T-helper 17 cell (primary cell): ENCODE data around the gene DENND1A. TPM values are rescaled to one million over a fixed set of nuclear protein-coding genes. Genes with fewer than 3 reads are reported as not detected.

ENCODE experiments used
- ATAC-seq: fragments of 150-1000 bp; cut with Tn5 transposase; 2 replicates; pipeline ENCODE4 v1.10.0; 2021; ENCODE audit warnings: mild to moderate bottlenecking, moderate library complexity
- DNase-seq, 3 donors: peaks; one replicate each; pipeline versions ENCODE4 v3.0.0 to v3.0.0-alpha.2; 2020 to 2021
- H3K9me3 ChIP-seq: one replicate; pipeline ENCODE4 v1.7.0; 2013; ENCODE audit warnings: low read length, mild to moderate bottlenecking; ENCODE audit not compliant: control insufficient read depth, poor library complexity, severe bottlenecking
- H3K27ac Mint-ChIP-seq: one replicate; pipeline ENCODE4 v1.8.0; 2022; ENCODE audit warnings: mild to moderate bottlenecking, moderate library complexity, mixed read lengths
- H3K27me3 Mint-ChIP-seq: one replicate; pipeline ENCODE4 v1.8.0; 2022; ENCODE audit warnings: mixed read lengths
- H3K36me3 Mint-ChIP-seq: one replicate; pipeline ENCODE4 v1.8.0; 2022; ENCODE audit warnings: low read depth, mixed read lengths
- H3K4me1 Mint-ChIP-seq: one replicate; pipeline ENCODE4 v1.8.0; 2022; ENCODE audit warnings: mild to moderate bottlenecking, mixed read lengths
- H3K4me3 Mint-ChIP-seq: one replicate; pipeline ENCODE4 v1.8.0; 2022; ENCODE audit warnings: mild to moderate bottlenecking, moderate library complexity, mixed read lengths
- total RNA-seq, 4 donors: library from RNA in 2 of 4; stranded (reverse) in 2 of 4; gene quantifications; one replicate each; pipeline ENCODE4 v1.2.3 and lab custom pipeline; 2022 to 2026

DENND1A gene
- total RNA-seq, 2 donors from 2014 or later: 19.9 to 21.1 TPM

DNA sequence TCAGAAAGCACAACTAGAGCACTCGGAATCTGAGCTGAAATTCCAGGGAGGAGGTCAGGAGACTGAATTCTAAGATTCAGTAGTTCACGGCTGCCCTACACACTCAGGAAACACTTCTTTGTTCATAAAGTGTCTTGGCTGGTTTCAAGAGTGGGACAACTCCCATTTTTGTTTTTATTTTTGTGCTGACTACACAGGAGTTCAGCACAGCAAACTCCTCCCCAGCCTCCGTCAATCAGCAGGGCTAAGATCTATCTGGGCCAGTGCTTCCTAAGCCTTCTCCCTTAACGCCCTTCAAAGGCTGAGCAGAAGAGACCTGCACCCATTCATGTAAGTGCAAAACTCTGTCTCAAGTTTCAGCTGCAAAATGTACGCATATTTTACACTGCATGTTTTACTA lies 323.8 kb downstream of the DENND1A start:
- Mint-ChIP-seq H3K4me3 (no peak overlapping the region), H3K27me3 (no peaks in the 10 kb centered on the region), H3K4me1 (no peaks in the 10 kb centered on the region), H3K36me3 (peaks cover 6% of the 10 kb centered on the region), H3K27ac (no peak overlapping the region)
- no peak for ATAC-seq
- DNase-seq: no peak
- H3K9me3 ChIP-seq: no peaks in the 10 kb centered on the region

DNA sequence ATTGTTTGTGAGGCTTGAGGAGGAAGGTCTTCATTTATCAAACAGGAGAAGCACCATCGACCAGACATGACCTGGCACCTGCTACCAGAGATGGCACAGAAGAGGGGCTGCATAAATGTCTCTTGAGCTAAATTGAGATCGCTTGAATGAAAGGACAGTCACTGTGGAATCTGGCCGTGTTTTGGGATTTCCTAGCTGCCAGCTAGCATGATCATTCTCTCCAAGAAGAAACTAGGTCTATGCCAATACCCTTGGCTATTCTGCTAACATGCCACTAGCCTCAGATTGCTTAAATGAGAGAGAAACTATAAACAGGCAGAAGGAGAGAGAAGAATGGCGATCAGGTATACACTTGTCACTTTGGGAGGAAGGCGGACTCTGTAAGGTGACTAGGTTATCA lies 324.6 kb downstream of the DENND1A start:
- peaks cover 2% of the 10 kb centered on the region for H3K36me3 Mint-ChIP-seq
- H3K27ac Mint-ChIP-seq: no peak overlapping the region
- DNase-seq: no peak
- no peaks in the 10 kb centered on the region for H3K4me1 Mint-ChIP-seq
- no peak overlapping the region for H3K4me3 Mint-ChIP-seq
- H3K9me3 ChIP-seq: no peaks in the 10 kb centered on the region
- ATAC-seq: no peak
- H3K27me3 Mint-ChIP-seq: no peaks in the 10 kb centered on the region

DNA sequence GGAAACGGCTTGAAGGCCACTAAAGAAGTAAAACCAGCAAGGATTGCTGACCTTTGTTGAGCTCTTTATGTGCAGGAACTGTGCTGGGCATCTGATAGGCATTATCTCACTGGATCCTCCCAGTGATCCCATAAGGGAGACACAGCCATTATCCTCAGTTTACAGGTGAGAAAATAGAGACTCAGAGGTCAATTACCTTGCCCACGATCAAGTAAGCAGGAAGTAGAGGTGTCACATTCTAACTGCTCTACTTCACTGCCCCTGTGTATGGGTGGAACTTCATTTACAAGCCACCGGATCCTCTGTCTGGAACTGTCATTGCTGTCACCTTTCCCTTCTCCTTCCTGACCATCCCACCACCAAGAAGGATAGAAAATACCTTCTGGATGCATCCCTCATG lies 325.1 kb downstream of the DENND1A start:
- ATAC-seq (no peak), DNase-seq (no peak)
- Mint-ChIP-seq H3K36me3 (peaks cover 2% of the 10 kb centered on the region), H3K27ac (no peak overlapping the region), H3K27me3 (no peaks in the 10 kb centered on the region), H3K4me3 (no peak overlapping the region), H3K4me1 (no peaks in the 10 kb centered on the region)
- no peaks in the 10 kb centered on the region for H3K9me3 ChIP-seq

DNA sequence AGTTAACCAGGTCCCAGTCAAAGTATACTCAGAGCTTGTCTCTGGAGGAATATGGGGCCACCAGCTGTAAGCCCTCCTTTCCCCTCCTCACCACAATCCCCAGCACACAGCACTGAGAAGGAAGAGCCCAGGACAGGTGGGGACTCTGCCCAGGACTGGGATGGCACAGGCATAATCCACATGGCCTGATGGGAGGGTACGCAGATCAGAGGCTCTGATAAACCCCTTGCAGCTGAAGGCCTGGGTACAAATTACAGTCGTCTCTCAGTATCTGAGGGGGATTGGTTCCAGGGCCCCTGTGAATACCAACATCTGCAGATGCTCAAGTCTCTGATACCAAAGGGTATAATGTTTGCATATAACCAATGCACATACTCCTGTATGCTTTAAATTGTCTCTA lies 328.1 kb downstream of the DENND1A start:
- H3K4me3 Mint-ChIP-seq: no peak overlapping the region
- no peaks in the 10 kb centered on the region for H3K9me3 ChIP-seq
- H3K36me3 Mint-ChIP-seq: no peaks in the 10 kb centered on the region
- DNase-seq (no peak), ATAC-seq (no peak)
- no peaks in the 10 kb centered on the region for H3K4me1 Mint-ChIP-seq
- H3K27ac Mint-ChIP-seq: no peak overlapping the region
- H3K27me3 Mint-ChIP-seq: no peaks in the 10 kb centered on the region

DNA sequence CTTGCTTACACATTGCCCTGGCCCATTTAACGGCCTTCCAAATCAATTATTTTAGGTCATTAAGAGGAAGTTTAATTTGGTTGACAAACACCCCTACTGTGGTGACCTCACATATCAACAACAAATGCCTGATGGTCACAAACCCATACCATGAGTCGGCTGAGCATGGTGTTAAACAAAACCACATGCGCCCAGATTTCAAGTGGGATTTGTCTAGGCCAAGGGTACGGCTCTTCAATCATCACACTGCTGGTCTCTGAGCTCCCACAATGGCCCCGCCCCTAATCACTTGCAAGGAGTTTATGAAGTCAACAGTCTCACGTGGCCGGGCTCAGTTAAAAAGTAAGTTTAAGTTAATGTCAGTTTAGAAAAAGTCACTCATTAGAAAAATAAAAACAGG lies 330.1 kb downstream of the DENND1A start:
- ATAC-seq (no peak), DNase-seq (no peak)
- no peak overlapping the region for H3K27ac Mint-ChIP-seq
- H3K27me3 Mint-ChIP-seq: no peaks in the 10 kb centered on the region
- no peak overlapping the region for H3K4me3 Mint-ChIP-seq
- H3K36me3 Mint-ChIP-seq: no peaks in the 10 kb centered on the region
- H3K4me1 Mint-ChIP-seq: no peaks in the 10 kb centered on the region
- no peaks in the 10 kb centered on the region for H3K9me3 ChIP-seq

DNA sequence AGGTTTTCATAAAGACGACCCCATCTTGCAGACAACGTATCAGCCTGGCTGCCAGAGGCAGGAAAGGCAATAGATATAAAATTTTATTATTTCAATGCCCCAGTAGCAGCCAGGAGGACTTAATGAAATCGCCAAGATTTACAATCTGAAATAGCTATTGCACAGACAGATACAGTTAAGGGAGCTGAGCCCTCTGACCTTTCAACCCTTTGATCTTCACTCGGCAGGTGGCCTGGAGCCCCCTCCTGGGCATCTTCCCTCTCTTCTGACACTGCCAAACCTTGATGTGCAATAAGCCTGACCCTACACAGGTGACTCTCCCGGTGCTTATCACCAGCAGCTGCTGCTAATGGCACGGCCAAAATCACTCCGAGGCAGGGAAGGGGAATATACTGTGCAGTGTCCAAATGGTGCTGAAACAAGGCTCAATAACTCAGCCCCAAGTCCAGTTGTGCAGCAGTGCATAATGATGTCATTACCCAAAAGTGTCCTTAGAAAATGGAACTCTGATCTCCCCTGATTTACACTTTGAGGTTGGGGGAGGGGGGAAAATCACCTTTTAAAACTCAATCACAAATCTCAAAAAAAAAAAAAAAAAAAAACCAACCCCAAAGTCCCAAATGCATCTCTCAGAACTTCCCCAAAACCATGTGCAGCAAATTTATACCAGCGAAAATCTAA lies 331.9 kb downstream of the DENND1A start:
- no peaks in the 10 kb centered on the region for H3K27me3 Mint-ChIP-seq
- no peaks in the 10 kb centered on the region for H3K4me1 Mint-ChIP-seq
- DNase-seq (no peak), ATAC-seq (no peak)
- no peak overlapping the region for H3K27ac Mint-ChIP-seq
- H3K4me3 Mint-ChIP-seq: no peak overlapping the region
- no peaks in the 10 kb centered on the region for H3K9me3 ChIP-seq
- no peaks in the 10 kb centered on the region for H3K36me3 Mint-ChIP-seq

DNA sequence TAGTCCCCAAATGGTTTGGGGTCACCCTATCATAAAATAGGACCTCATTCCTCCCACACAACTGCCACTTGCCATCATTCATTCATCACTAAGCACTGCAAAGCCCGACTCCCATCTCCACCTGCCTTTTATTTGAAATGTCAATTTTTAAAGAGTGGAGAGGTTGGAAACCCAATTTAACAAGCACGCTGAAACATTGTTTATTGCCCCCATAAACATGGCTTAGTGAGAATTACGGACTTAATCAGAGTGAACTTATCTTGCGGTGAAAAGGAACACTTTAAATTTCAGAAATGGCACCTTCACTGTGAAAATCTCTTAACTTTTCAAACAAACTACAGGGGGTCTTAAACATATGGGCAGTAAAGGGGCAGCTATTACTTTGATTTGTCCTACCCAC lies 332.9 kb downstream of the DENND1A start:
- H3K4me1 Mint-ChIP-seq: no peaks in the 10 kb centered on the region
- no peaks in the 10 kb centered on the region for H3K36me3 Mint-ChIP-seq
- no peak for DNase-seq
- no peaks in the 10 kb centered on the region for H3K9me3 ChIP-seq
- no peak overlapping the region for H3K27ac Mint-ChIP-seq
- no peaks in the 10 kb centered on the region for H3K27me3 Mint-ChIP-seq
- ATAC-seq: no peak
- H3K4me3 Mint-ChIP-seq: no peak overlapping the region

DNA sequence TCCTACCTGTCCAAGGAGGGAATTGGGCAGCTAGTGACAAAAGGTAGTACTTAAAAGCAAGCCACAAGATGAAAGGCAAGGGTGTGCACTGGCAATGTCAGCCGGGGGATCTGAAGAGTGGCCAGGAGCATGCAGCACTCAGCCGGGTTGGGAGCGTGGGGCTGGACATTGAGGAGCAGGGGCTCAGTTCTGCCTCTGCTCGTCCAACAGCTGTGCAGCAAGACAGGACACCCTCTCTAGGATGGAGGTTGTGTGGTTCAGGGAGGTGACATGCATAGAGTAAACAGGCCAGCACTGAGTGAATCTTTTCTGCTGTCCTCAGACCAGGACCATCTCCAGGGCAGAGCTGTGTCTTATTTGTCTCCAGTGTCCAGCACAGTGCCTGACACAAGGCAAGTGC lies 338.6 kb downstream of the DENND1A start:
- Mint-ChIP-seq H3K4me3 (no peak overlapping the region), H3K27me3 (no peaks in the 10 kb centered on the region), H3K36me3 (peaks cover 7% of the 10 kb centered on the region), H3K27ac (no peak overlapping the region), H3K4me1 (no peaks in the 10 kb centered on the region)
- DNase-seq (no peak), ATAC-seq (no peak)
- no peaks in the 10 kb centered on the region for H3K9me3 ChIP-seq

DNA sequence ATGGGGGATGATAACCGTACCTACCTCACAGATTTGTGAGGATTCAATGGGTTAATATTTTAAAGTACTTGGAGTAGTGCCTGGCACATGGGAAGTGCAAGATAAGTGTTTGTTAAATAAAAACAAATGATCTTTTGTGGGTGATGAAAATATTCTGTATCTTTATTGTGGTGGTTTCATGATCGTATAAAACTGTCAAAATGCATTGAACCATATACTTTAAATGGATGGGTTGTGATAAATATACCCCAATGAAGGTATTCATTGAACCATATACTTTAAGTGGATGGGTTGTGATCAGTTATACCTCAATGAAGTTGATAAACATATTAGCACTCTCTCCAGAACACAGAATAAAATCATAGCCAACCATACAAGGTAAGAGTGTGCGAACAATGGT lies 339.4 kb downstream of the DENND1A start:
- DNase-seq: no peak
- peaks cover 7% of the 10 kb centered on the region for H3K36me3 Mint-ChIP-seq
- H3K27ac Mint-ChIP-seq: no peak overlapping the region
- no peak overlapping the region for H3K4me3 Mint-ChIP-seq
- no peak for ATAC-seq
- H3K4me1 Mint-ChIP-seq: no peaks in the 10 kb centered on the region
- no peaks in the 10 kb centered on the region for H3K9me3 ChIP-seq
- no peaks in the 10 kb centered on the region for H3K27me3 Mint-ChIP-seq

DNA sequence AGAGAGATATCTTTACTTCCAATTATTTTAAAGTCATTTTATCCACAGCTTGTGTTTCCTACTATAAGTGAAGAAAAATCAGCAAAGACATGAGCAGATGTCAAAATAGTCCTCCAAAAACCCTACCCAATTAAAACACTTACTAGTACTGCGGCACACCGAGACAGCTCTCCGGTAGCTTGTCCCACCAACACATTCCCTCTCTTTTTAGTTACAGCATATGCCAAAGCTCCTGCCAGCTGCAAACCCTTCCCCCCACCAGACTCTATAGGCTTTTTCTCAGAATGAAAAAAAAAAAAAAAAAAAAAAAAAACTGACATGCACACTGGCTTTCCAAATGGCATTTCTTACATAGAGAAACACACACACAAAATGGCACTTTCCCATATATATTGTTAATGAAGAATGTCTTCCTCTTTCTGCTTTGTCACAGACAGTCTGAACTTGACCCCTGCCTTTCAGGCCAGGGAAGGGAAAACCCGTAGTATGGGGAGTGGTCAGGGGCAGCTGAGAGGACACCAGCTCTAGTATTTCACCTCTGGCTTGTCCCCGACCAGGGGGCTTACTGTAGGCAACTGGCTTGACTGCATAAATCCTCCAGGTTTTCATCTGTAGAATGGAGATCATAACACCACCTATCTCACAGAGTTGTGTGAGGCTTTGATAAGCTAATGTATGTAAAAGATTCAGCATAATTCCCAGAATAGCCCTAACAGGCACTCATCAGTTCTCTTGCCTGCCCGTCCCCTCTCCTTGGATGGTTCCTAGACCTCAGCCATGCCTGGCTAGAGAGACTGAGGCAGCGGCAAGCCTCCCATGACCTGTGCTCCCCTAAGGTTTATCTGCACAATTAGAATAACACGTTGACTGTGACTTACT lies 340.3 kb downstream of the DENND1A start:
- Mint-ChIP-seq H3K4me1 (peaks cover 2% of the 10 kb centered on the region), H3K4me3 (no peak overlapping the region), H3K27me3 (no peaks in the 10 kb centered on the region), H3K27ac (no peak overlapping the region), H3K36me3 (peaks cover 7% of the 10 kb centered on the region)
- no peaks in the 10 kb centered on the region for H3K9me3 ChIP-seq
- DNase-seq: no peak
- no peak for ATAC-seq

DNA sequence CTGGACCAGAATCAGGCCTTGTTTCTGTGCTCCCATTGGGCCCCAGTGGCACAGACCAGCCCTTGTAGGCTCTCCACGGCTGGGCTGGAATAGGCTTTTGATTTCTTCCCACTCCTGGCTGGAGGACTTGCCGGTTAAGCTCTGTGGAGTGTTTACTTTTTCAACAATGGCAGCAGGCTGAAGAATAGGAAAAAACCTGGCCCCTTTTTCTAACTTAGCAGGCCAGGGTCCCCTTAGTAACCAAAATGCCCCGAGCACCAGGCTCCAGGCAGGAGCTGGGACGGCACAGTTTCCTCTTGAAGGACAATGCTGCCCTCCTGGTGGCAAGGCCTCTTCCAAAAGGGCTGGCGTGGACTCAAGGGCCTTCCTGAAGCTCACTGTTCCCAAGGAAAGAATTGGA lies 343.7 kb downstream of the DENND1A start:
- H3K9me3 ChIP-seq: no peaks in the 10 kb centered on the region
- H3K36me3 Mint-ChIP-seq: peaks cover 7% of the 10 kb centered on the region
- no peak overlapping the region for H3K27ac Mint-ChIP-seq
- H3K4me1 Mint-ChIP-seq: peaks cover 2% of the 10 kb centered on the region
- ATAC-seq (no peak), DNase-seq (no peak)
- H3K27me3 Mint-ChIP-seq: no peaks in the 10 kb centered on the region
- H3K4me3 Mint-ChIP-seq: no peak overlapping the region

DNA sequence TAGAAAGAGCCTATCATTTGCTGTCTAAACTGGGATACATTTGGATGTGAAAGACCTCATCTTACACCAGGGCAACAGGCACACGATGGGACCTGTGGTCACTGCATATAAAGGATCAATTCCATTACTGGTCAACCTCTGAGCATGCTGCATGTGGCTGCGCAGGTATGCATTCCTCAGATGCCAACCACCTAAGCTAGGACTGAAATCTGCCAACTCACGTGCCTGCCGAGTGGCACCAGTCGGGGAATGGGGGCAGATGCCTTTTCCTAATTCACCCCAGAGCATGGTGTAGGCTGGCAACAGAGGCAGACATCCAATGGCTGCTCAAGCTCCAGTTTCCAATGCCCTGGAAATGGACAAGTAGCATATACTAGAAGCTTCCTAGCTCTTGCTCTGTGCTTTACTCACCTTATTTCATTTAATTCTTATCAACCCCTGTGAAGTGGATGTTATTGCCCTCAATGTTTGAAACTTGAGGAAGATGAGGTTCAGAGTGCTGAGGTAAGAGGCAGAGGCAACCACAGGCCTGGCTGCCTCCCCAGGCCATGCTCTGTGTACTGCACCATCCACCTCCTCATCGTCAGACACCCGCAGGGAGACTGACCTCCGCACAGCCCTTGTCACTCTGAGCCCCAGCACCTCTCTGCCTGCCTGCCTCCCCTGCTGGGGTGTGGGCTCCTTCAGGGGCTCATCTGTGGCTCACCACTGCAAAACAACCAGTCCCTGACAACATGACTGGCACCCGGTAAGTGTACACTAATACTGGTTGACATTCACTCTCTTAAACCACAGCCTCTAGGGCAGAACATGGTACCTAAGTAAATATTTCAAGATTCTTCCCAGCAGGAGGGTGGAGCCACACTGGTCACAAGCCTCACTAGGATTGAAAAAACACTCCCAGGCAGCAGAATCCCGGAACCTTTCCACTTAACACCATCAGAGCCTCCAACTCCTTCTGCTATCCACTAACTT lies 345.4 kb downstream of the DENND1A start:
- ATAC-seq (no peak), DNase-seq (no peak)
- H3K4me1 Mint-ChIP-seq: peaks cover 2% of the 10 kb centered on the region
- peaks cover 12% of the 10 kb centered on the region for H3K36me3 Mint-ChIP-seq
- no peak overlapping the region for H3K4me3 Mint-ChIP-seq
- H3K27ac Mint-ChIP-seq: no peak overlapping the region
- no peaks in the 10 kb centered on the region for H3K27me3 Mint-ChIP-seq
- H3K9me3 ChIP-seq: no peaks in the 10 kb centered on the region

DNA sequence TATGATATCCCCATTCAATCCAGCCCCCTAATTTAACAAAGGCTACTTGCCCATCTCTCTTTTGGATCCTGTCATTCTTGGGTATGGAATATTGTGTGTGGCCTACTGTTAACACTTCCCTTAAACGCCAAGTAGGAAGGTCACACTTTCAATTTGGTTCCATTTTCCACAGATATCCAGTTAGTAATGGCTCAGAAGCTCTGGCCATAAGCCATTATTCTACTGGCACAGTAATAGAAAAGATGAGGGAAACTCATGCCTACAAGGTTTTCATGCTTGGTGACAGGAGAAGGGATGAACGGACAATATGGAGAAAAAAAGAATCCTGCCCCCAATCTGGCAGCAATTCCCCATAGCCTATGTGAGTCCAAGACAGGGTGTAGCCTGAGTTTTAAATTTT lies 346.3 kb downstream of the DENND1A start:
- peaks cover 9% of the 10 kb centered on the region for H3K36me3 Mint-ChIP-seq
- no peak for ATAC-seq
- no peak overlapping the region for H3K4me3 Mint-ChIP-seq
- no peaks in the 10 kb centered on the region for H3K9me3 ChIP-seq
- H3K4me1 Mint-ChIP-seq: peaks cover 2% of the 10 kb centered on the region
- no peaks in the 10 kb centered on the region for H3K27me3 Mint-ChIP-seq
- no peak for DNase-seq
- no peak overlapping the region for H3K27ac Mint-ChIP-seq
